ENCODE measurements around the gene TAMM41.

- TF ChIP-seq EZH2phosphoT487 (IDR thresholded peaks at IDR 0.05; ENCODE audit: low read depth, severe bottlenecking, unreplicated experiment), result no peak
- TF ChIP-seq CTCF (IDR thresholded peaks at IDR 0.05; ENCODE audit: poor library complexity), result no peak
Observed at GRCh38 chr3:11825301-11825700, 21.4 kb downstream of the TAMM41 start.
